GM19463 (cell line): ENCODE measurements around the gene CYTH1.
"Not testable (repeated sequence)": the region's sequence is repeated elsewhere in the genome, so short reads cannot be mapped to it uniquely, and the experiment has no call there.

ENCODE experiments used
- ATAC-seq: cut with Tn5 transposase; IDR thresholded peaks from one replicate; pipeline ENCODE4 v1.9.1; 2021; ENCODE audit warnings: mild to moderate bottlenecking, moderate library complexity; ENCODE audit not compliant: unreplicated experiment

CYTH1 gene

DNA sequence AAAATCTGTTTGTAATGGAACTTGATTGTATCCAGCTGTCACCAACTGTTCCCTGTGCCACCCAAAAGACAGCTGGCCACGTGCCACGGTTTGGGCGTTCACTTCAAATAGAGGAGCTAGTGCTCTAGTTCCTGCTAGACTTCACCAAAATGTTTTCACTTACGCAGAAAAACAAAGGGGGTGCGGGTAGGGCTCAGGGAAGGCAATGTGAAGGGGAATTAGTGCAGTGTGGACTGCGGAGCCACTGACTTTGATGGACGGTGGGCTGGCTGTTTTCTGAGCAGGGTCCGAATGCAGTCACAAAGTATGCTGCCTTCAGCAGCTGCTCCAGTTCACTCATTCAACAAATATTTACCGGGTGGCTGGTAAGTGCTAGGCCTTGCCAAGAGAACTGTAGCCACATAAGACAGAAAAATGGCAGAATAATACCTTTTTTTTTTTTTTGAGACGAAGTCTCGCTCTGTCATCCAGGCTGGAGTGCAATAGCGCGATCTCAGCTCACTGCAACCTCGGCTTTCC is 7.6 kb upstream of the CYTH1 start:
- no peak for ATAC-seq

DNA sequence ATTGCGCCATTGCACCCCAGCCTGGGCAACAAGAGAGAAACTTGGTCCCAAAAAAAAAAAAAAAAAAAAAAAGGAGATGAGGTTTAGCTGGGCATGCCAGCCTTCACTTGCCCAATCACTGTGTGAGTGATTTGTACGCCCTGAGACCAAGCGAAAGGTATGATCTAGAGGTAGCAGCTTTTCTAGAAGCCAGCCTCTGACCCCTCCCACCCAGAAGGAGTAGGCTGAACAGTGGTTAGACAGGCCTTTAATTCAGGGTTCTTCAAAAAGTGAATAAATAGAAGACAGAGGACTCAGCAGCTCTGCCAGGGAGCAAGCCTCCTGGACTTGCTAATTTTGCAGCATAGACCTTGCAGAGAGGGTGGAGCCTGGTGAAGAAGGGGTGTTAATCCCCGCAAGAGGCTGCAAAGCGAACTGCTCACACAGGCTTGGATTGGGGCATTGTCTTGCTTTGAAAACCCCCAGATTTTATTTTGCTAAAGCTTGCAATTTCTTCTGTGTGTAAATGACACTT is 7.1 kb upstream of the CYTH1 start:
- ATAC-seq = no peak

DNA sequence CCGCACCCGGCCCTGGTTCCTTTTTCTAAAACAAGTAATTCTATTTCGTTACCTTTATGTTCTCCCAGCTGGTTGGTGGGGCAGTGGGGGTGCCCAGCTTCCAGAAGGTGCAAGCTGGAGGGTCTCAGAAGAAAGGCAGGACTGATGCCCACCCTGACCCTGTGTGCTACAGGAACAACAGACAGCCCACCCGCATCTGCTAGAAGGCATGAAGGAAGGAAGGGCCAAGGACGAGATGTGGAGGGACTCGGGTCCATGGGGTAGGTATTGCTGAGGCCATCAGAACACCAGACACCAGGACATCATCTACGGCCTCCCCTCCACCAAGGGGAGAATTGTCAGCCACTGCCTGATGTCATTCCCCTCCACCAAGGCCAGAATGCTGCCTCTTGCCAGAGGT is 6.4 kb upstream of the CYTH1 start:
- no peak for ATAC-seq

- ATAC-seq = no peak
These were observed 5.4 kb upstream of the CYTH1 start for GRCh38 chr17:78787444-78787843.

DNA sequence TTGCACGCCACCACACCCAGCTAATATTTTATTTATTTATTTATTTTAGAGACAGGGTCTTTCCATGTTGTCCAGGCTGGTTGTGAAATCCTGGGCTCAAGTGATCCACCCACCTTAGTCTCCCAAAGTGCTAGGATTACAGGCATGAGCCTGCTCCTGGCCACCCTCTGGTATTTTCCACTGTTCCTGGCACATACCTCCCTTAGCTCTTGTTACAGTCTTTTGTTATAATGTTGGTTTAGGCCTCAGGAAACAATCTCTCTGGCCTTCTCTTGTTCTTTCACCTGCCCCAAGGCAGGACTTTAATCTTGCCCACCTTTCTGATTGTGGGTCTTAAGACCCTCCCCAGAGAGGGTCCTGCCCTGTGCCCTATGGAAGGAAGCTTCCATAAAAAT is 3.6 kb upstream of the CYTH1 start:
- no peak for ATAC-seq

GRCh38 chr17:78785011-78785662 is 3.1 kb upstream of the CYTH1 start:
- ATAC-seq = no peak

GRCh38 chr17:78784352-78784751 is 2.3 kb upstream of the CYTH1 start:
- ATAC-seq = no peak

DNA sequence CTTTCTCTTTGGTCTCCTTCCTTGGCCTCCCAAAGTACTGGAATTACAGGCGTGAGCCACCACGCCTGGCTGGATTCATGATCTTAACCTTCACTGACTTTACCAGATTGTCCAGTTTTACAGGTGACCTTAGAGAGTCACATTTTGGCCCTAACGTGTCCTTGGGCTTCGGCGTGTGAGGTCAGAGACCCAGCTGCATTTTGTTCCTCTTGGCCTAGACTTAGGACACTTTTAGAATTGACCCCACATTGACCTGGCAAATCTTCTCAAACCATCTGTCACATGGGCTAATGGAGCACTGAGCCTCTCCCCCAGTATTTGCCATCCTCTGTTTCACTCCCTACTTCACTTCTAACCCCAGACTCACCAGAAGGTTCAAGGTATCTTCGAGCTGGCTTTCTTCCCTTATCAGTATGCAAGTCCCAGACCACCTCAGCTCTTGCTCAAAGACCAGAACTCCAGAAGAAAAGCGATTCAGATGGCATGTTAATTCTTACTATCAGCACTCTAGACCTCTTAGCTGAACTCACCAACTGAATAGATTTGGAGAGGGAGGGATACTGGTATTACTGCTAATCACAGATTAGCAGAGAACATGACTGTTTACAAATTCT is 1.7 kb upstream of the CYTH1 start:
- no peak for ATAC-seq

- no peak for ATAC-seq
These were observed 775 bp downstream of the CYTH1 start for GRCh38 chr17:78781104-78781892.

DNA sequence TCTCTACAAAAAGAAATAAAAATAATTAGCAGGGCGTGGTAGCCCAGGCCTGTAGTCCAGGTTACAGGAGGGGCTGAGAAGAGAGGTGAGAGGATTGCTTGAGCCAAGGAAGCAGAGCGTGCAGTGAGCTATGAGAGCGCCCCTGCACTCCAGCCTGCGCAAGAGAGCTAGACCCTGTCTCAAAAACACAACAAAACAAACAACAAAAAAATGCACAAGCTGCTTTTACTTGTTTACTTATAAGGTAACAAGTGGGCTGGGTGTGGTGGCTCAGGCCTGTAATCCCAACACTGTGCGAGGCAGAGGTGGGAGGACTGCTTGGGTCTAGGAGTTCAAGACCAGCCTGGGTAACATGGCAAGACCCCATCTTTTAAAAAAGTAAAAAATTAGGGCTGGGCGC is 1.7 kb downstream of the CYTH1 start:
- ATAC-seq = no peak

- no peak for ATAC-seq
These were observed 2.2 kb downstream of the CYTH1 start for GRCh38 chr17:78779850-78780249.

DNA sequence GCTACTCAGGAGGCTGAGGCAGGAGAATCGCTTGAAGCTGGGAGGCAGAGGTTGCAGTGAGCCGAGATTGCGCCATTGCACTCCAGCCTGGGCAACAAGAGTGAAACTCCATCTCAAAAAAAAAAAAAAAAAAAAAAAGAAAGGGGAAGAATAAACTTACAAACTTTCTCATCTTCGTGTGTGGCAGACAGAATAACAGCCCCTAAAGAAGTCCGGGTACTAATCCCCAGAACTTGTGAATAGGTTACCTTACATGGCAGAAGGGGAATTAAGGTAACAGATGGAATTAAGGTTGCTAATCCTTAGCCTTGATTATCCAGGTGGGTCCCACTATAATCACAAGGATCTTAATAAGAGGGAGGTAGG is 2.8 kb downstream of the CYTH1 start:
- ATAC-seq = not testable (repeated sequence)

DNA sequence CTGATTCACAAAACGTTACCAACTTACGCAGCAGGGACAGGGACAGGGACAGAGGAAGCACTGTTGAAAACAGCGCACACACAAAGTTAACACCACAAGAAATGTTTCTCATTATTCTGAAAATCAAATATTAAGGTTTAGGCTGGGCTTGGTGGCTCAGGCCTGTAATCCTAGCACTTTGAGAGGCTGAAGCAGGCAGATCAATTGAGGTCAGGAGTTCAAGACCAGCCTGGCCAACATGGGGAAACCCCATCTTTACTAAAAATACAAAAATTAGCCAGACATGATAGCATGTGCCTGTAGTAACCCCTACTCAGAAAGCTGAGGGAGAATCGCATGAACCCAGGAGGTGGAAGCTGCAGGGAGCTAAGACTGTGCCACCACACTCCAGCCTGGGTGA is 4.2 kb downstream of the CYTH1 start:
- ATAC-seq = no peak

GRCh38 chr17:78774956-78775571 is 7.0 kb downstream of the CYTH1 start:
- peak; percentile 65 for ATAC-seq

DNA sequence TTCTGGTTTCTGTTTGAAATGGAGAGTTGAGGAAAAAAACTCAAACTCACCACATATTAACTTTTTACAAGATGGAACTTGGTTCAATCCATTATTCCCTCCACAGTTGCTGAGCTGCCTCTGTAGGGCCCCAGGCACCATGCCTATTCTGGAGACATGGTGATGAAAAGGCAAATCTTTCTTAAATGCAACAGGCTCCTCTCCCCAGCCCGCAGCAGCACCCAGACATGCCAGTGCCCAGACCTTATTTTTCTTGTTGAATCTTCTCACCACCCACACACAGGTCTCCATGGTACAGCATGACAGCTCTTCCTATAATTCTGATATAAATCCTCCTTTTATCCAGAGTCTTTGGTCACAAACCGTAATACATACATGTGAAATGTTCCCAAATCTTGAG is 7.6 kb downstream of the CYTH1 start:
- ATAC-seq = no peak

- ATAC-seq = no peak
These were observed 10.2 kb downstream of the CYTH1 start for GRCh38 chr17:78771758-78772382.

- no peak for ATAC-seq
These were observed 12.8 kb downstream of the CYTH1 start for GRCh38 chr17:78769196-78769773.

DNA sequence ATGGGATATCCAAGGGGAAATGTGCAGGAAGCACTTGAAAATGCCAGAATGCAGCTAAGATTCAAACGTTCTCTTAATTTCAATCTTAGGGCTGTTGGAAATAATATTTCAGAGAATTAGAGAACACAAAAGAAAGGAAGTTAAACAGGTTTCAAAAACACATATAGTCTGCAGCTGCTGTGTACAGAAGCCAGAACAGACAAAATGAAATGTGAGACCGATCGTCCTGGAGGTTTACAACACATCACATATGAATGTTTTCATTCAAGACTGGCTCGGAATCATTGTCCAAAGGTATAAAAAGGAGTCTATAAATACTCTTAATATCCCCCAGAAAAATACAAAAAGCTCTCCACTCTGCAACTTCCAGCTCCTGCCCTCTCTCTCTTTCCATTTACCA is 14.3 kb downstream of the CYTH1 start:
- ATAC-seq = no peak

DNA sequence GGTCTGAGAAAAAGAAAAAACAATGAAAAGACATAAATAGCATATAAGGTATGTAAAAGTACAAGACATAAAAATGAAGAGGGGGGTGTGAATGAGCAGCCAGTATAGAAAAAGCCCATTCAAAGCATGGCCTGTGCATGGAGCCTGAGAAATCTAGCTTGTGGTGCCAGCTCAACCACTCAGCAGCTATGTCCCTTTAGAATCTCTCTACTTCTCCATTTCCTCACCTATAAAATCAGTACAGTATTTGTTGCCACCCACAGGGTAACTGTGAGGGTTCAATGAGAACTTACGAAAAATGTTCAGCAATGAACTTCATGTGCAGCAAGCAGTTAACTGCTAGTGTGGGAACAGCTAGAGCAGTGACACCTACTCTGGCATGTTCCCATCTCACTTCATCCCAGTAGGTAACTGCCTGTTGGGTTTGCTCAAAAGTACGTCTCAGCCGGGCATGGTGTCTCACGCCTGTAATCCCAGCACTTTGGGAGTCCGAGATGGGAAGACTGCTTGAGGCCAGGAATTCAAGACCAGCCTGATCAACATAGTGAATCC is 15.3 kb downstream of the CYTH1 start:
- no peak for ATAC-seq

DNA sequence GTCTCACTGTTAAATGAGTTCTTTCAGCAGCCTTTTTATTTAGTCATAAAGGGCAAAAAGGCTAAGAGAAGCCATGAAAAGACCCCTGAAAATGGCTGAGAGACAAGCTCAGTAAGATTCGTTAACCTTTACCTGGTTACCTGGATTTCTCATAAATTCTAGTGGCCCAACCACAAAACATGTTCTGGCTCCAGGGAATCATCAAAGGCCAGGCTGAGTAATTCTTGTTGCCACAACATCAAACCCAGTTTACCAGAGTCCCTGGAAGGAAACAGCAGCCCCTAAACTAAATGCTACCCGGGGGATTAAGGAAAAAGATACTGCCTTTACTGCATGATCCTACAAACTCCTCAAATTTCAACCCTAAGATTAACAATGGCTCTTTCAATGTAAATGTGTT is 15.8 kb downstream of the CYTH1 start:
- no peak for ATAC-seq
